Stomach smooth muscle (tissue), 2 donors: ENCODE results near the gene HSD11B1.

ENCODE experiments used
- H3K27ac ChIP-seq: one replicate; pipeline ENCODE4 v1.7.0; 2013; ENCODE audit warnings: mild to moderate bottlenecking, low read length, inconsistent platforms
- H3K27me3 ChIP-seq, 2 donors: one replicate each; pipeline ENCODE4 v1.7.0; 2013; ENCODE audit warnings: low read length in 2 of 2; ENCODE audit not compliant: insufficient read depth in 2 of 2, control insufficient read depth in 1 of 2
- H3K36me3 ChIP-seq, 2 donors: one replicate each; pipeline ENCODE4 v1.7.0; 2013; ENCODE audit warnings: low read length in 2 of 2; ENCODE audit not compliant: control insufficient read depth in 2 of 2, insufficient read depth in 2 of 2
- H3K4me1 ChIP-seq: one replicate; pipeline ENCODE4 v1.7.0; 2013; ENCODE audit warnings: low read length; ENCODE audit not compliant: control insufficient read depth, insufficient read depth
- H3K4me3 ChIP-seq, 2 donors: one replicate each; pipeline ENCODE4 v1.7.0; 2013; ENCODE audit warnings: low read length in 2 of 2
- H3K9ac ChIP-seq, 2 donors: one replicate each; pipeline ENCODE4 v1.7.0; 2013; ENCODE audit warnings: low read length in 2 of 2, mild to moderate bottlenecking in 1 of 2
- H3K9me3 ChIP-seq, 2 donors: one replicate each; pipeline ENCODE4 v1.7.0; 2013; ENCODE audit warnings: low read length in 2 of 2; ENCODE audit not compliant: control insufficient read depth in 2 of 2
- donor health status: healthy.
- donor health status: Pancreatic carcinoma.

HSD11B1 gene

GRCh38 chr1:209704584-209704983 is at the start of gene HSD11B1:
TSS of gene HSD11B1 (plus strand) at chr1:209704846. CDS start at chr1:209704943, 97 bp downstream.
- Histone ChIP-seq H3K9ac (no peak within 1 kb of the TSS), H3K9me3 (no peaks in the 10 kb centered on the region), H3K36me3 (no peaks in the 10 kb centered on the region), H3K4me1 (no peaks in the 10 kb centered on the region), H3K27me3 (no peaks in the 10 kb centered on the region), H3K4me3 (peak within 1 kb of the TSS in 1 of 2 donors; percentile 3), H3K27ac (peak within 1 kb of the TSS; percentile 26)

- H3K27ac ChIP-seq = no peak overlapping the region
- H3K4me1 ChIP-seq = peaks cover 16% of the 10 kb centered on the region
- H3K4me3 ChIP-seq = no peak overlapping the region
- H3K27me3 ChIP-seq = no peaks in the 10 kb centered on the region
- H3K36me3 ChIP-seq = no peaks in the 10 kb centered on the region
- H3K9ac ChIP-seq = no peak overlapping the region
- no peaks in the 10 kb centered on the region for H3K9me3 ChIP-seq
Observed at GRCh38 chr1:209655411-209656231, 49.0 kb upstream of the HSD11B1 start.

- Histone ChIP-seq H3K4me3 (no peak overlapping the region), H3K9ac (no peak overlapping the region), H3K4me1 (peaks cover 11% of the 10 kb centered on the region), H3K27ac (no peak overlapping the region), H3K27me3 (no peaks in the 10 kb centered on the region), H3K36me3 (no peaks in the 10 kb centered on the region), H3K9me3 (no peaks in the 10 kb centered on the region)
Observed at GRCh38 chr1:209657140-209657879, 47.3 kb upstream of the HSD11B1 start.

GRCh38 chr1:209657918-209658317 is 46.7 kb upstream of the HSD11B1 start:
- Histone ChIP-seq H3K9ac (no peak overlapping the region), H3K9me3 (no peaks in the 10 kb centered on the region), H3K36me3 (no peaks in the 10 kb centered on the region), H3K27ac (no peak overlapping the region), H3K4me1 (peaks cover 6% of the 10 kb centered on the region), H3K27me3 (no peaks in the 10 kb centered on the region), H3K4me3 (no peak overlapping the region)

GRCh38 chr1:209659909-209660308 is 44.7 kb upstream of the HSD11B1 start:
- no peaks in the 10 kb centered on the region for H3K9me3 ChIP-seq
- no peak overlapping the region for H3K27ac ChIP-seq
- no peak overlapping the region for H3K4me3 ChIP-seq
- H3K4me1 ChIP-seq = no peaks in the 10 kb centered on the region
- H3K9ac ChIP-seq = no peak overlapping the region
- H3K36me3 ChIP-seq = no peaks in the 10 kb centered on the region
- no peaks in the 10 kb centered on the region for H3K27me3 ChIP-seq

GRCh38 chr1:209661071-209661470 is 43.6 kb upstream of the HSD11B1 start:
- no peak overlapping the region for H3K9ac ChIP-seq
- no peak overlapping the region for H3K4me3 ChIP-seq
- H3K36me3 ChIP-seq = no peaks in the 10 kb centered on the region
- H3K27me3 ChIP-seq = no peaks in the 10 kb centered on the region
- no peaks in the 10 kb centered on the region for H3K9me3 ChIP-seq
- no peaks in the 10 kb centered on the region for H3K4me1 ChIP-seq
- no peak overlapping the region for H3K27ac ChIP-seq

GRCh38 chr1:209662879-209663327 is 41.7 kb upstream of the HSD11B1 start:
- Histone ChIP-seq H3K4me3 (no peak overlapping the region), H3K4me1 (no peaks in the 10 kb centered on the region), H3K9ac (no peak overlapping the region), H3K36me3 (no peaks in the 10 kb centered on the region), H3K27ac (no peak overlapping the region), H3K27me3 (no peaks in the 10 kb centered on the region), H3K9me3 (no peaks in the 10 kb centered on the region)

GRCh38 chr1:209667103-209667502 is 37.5 kb upstream of the HSD11B1 start:
- Histone ChIP-seq H3K4me3 (no peak overlapping the region), H3K9ac (no peak overlapping the region), H3K27ac (no peak overlapping the region), H3K36me3 (no peaks in the 10 kb centered on the region), H3K9me3 (no peaks in the 10 kb centered on the region), H3K27me3 (no peaks in the 10 kb centered on the region), H3K4me1 (no peaks in the 10 kb centered on the region)

- H3K4me1 ChIP-seq = no peaks in the 10 kb centered on the region
- no peak overlapping the region for H3K27ac ChIP-seq
- H3K9ac ChIP-seq = no peak overlapping the region
- H3K36me3 ChIP-seq = no peaks in the 10 kb centered on the region
- no peaks in the 10 kb centered on the region for H3K27me3 ChIP-seq
- no peak overlapping the region for H3K4me3 ChIP-seq
- no peaks in the 10 kb centered on the region for H3K9me3 ChIP-seq
Observed at GRCh38 chr1:209667708-209668107, 36.9 kb upstream of the HSD11B1 start.

- Histone ChIP-seq H3K4me1 (peaks cover 8% of the 10 kb centered on the region), H3K4me3 (no peak overlapping the region), H3K36me3 (no peaks in the 10 kb centered on the region), H3K27ac (no peak overlapping the region), H3K9me3 (no peaks in the 10 kb centered on the region), H3K27me3 (no peaks in the 10 kb centered on the region), H3K9ac (no peak overlapping the region)
Observed at GRCh38 chr1:209670441-209671082, 34.1 kb upstream of the HSD11B1 start.
